H9 (cell line): Measurements from ENCODE around the gene ARHGAP10. TPM values are rescaled to one million over a fixed set of nuclear protein-coding genes. Genes with fewer than 3 reads are reported as not detected.

Experiments used
- DNase-seq: peaks from one replicate; pipeline ENCODE4 v3.0.0-alpha.2; 2017
- H2AFZ ChIP-seq: one replicate; pipeline ENCODE4 v1.6.1; 2013; ENCODE audit warnings: mild to moderate bottlenecking, low read length, control low read depth, moderate library complexity
- H2AK5ac ChIP-seq: 2 replicates; pipeline ENCODE4 v1.6.1; 2013; ENCODE audit warnings: low read length, control low read depth, mixed read lengths; ENCODE audit not compliant: insufficient read length
- H2BK120ac ChIP-seq: one replicate; pipeline ENCODE4 v1.6.1; 2013; ENCODE audit warnings: low read depth, mild to moderate bottlenecking, low read length, control low read depth, inconsistent platforms; ENCODE audit not compliant: poor library complexity, severe bottlenecking
- H2BK12ac ChIP-seq: 2 replicates; pipeline ENCODE4 v1.6.1; 2013; ENCODE audit warnings: low read length, control low read depth, mixed read lengths, low read depth; ENCODE audit not compliant: insufficient read length
- H2BK15ac ChIP-seq: 2 replicates; pipeline ENCODE4 v1.6.1; 2013; ENCODE audit warnings: low read depth, low read length, control low read depth
- H2BK20ac ChIP-seq: one replicate; pipeline ENCODE4 v1.6.1; 2013; ENCODE audit warnings: low read depth, mild to moderate bottlenecking, low read length, control low read depth, inconsistent platforms; ENCODE audit not compliant: poor library complexity, severe bottlenecking
- H2BK5ac ChIP-seq: 2 replicates; pipeline ENCODE4 v1.6.1; 2013; ENCODE audit warnings: low read length, control low read depth, mixed read lengths; ENCODE audit not compliant: insufficient read length
- H3K14ac ChIP-seq: 2 replicates; pipeline ENCODE4 v1.6.1; 2013; ENCODE audit warnings: low read length, control low read depth; ENCODE audit not compliant: insufficient read depth
- H3K18ac ChIP-seq: 2 replicates; pipeline ENCODE4 v1.6.1; 2013; ENCODE audit warnings: low read depth, mild to moderate bottlenecking, mixed read lengths, low read length, control low read depth; ENCODE audit not compliant: insufficient read length
- H3K23ac ChIP-seq: 2 replicates; pipeline ENCODE4 v1.6.1; 2013; ENCODE audit warnings: low read length, control low read depth, mixed read lengths, low read depth; ENCODE audit not compliant: insufficient read length
- H3K23me2 ChIP-seq: 2 replicates; pipeline ENCODE4 v1.6.1; 2013; ENCODE audit warnings: low read depth, mild to moderate bottlenecking, mixed read lengths, low read length, control low read depth; ENCODE audit not compliant: insufficient read length, poor library complexity, severe bottlenecking
- H3K27ac ChIP-seq: 2 replicates; pipeline ENCODE4 v1.5.1; 2013; ENCODE audit warnings: low read length, control low read depth, mixed read lengths, low read depth; ENCODE audit not compliant: insufficient read length
- H3K27me3 ChIP-seq: 2 replicates; pipeline ENCODE4 v1.6.1; 2013; ENCODE audit warnings: low read length, control low read depth, inconsistent platforms; ENCODE audit not compliant: insufficient read depth
- H3K4ac ChIP-seq: 2 replicates; pipeline ENCODE4 v1.6.1; 2013; ENCODE audit warnings: low read depth, mild to moderate bottlenecking, control low read depth, inconsistent platforms, low read length, moderate library complexity
- H3K4me1 ChIP-seq: 2 replicates; pipeline ENCODE4 v1.6.1; 2013; ENCODE audit warnings: low read length, control low read depth, inconsistent platforms; ENCODE audit not compliant: insufficient read depth
- H3K4me2 ChIP-seq: 2 replicates; pipeline ENCODE4 v1.6.1; 2013; ENCODE audit warnings: low read length, control low read depth, mixed read lengths; ENCODE audit not compliant: insufficient read length, insufficient read depth
- H3K56ac ChIP-seq: 2 replicates; pipeline ENCODE4 v1.6.1; 2013; ENCODE audit warnings: low read depth, mild to moderate bottlenecking, mixed read lengths, low read length, control low read depth; ENCODE audit not compliant: insufficient read length
- H3K79me1 ChIP-seq: 2 replicates; pipeline ENCODE4 v1.6.1; 2013; ENCODE audit warnings: low read depth, mild to moderate bottlenecking, moderate library complexity, low read length, control low read depth, inconsistent platforms; ENCODE audit not compliant: insufficient read depth, poor library complexity, severe bottlenecking
- H3K79me2 ChIP-seq: 2 replicates; pipeline ENCODE4 v1.6.1; 2013; ENCODE audit warnings: low read length, control low read depth, inconsistent platforms; ENCODE audit not compliant: insufficient read depth
- H3K9ac ChIP-seq: 2 replicates; pipeline ENCODE4 v1.6.1; 2013; ENCODE audit warnings: low read length, control low read depth, mixed read lengths; ENCODE audit not compliant: insufficient read length; ENCODE audit errors: extremely low read depth
- H3K9me3 ChIP-seq: one replicate; pipeline ENCODE4 v1.6.1; 2013; ENCODE audit warnings: low read depth, low read length, inconsistent platforms; ENCODE audit not compliant: control insufficient read depth
- H3T11ph ChIP-seq: one replicate; pipeline ENCODE4 v1.6.1; 2013; ENCODE audit warnings: mild to moderate bottlenecking, low read length, control low read depth, inconsistent platforms
- H4K20me1 ChIP-seq: one replicate; pipeline ENCODE4 v1.6.1; 2013; ENCODE audit not compliant: control insufficient read depth, insufficient read length, insufficient read depth
- H4K5ac ChIP-seq: 2 replicates; pipeline ENCODE4 v1.6.1; 2013; ENCODE audit warnings: low read depth, mild to moderate bottlenecking, mixed read lengths, low read length, control low read depth; ENCODE audit not compliant: insufficient read length
- H4K8ac ChIP-seq: replicated peaks from 2 replicates; pipeline ENCODE4 v1.6.1; 2013; ENCODE audit warnings: low read length, control low read depth, mixed read lengths, low read depth; ENCODE audit not compliant: insufficient read length
- H4K91ac ChIP-seq: 2 replicates; pipeline ENCODE4 v1.6.1; 2013; ENCODE audit warnings: low read depth, mild to moderate bottlenecking, moderate library complexity, mixed read lengths, low read length, control low read depth; ENCODE audit not compliant: insufficient read length
- H3K27ac Mint-ChIP-seq, 3 experiments: 2 replicates in 2 of 3; 3 replicates in 1 of 3; pipeline ENCODE4 v1.8.0; 2020 to 2021; ENCODE audit warnings: mixed read lengths in 3 of 3, mild to moderate bottlenecking in 1 of 3, moderate library complexity in 1 of 3
- H3K27me3 Mint-ChIP-seq: 2 replicates; pipeline ENCODE4 v1.8.0; 2021; ENCODE audit warnings: low read depth, mild to moderate bottlenecking, moderate library complexity, mixed read lengths
- H3K36me3 Mint-ChIP-seq, 3 experiments: 2 replicates in 2 of 3; 3 replicates in 1 of 3; pipeline ENCODE4 v1.8.0; 2020 to 2021; ENCODE audit warnings: low read depth in 3 of 3, mixed read lengths in 3 of 3; ENCODE audit not compliant: insufficient read depth in 1 of 3
- H3K4me1 Mint-ChIP-seq, 2 experiments: 2 replicates each; pipeline ENCODE4 v1.8.0; 2020; ENCODE audit warnings: mixed read lengths in 2 of 2
- H3K4me3 Mint-ChIP-seq, 2 experiments: 2 replicates in 1 of 2; 3 replicates in 1 of 2; pipeline ENCODE4 v1.8.0; 2020 to 2021; ENCODE audit warnings: mild to moderate bottlenecking in 2 of 2, mixed read lengths in 2 of 2, moderate library complexity in 1 of 2
- H3K9me3 Mint-ChIP-seq, 2 experiments: 2 replicates in 1 of 2; 3 replicates in 1 of 2; pipeline ENCODE4 v1.8.0; 2020; ENCODE audit warnings: mild to moderate bottlenecking in 2 of 2, mixed read lengths in 2 of 2, moderate library complexity in 1 of 2
- WGBS: extraction: QIAGEN DNeasy Blood & Tissue Kit; methylation state at CpG from one replicate; pipeline ENCODE4 v1.1.7; 2013; ENCODE audit warnings: missing lambda C conversion rate, low lambda C conversion rate, mixed read lengths; ENCODE audit not compliant: insufficient read length; ENCODE audit errors: extremely low coverage; 5-methylcytosine and 5-hydroxymethylcytosine counted together
- total RNA-seq: library from RNA; stranded (reverse); gene quantifications from 2 replicates; pipeline ENCODE4 v1.2.1, GENCODE V29; 2021
- TF ChIP-seq, protein P1 (sequence below): fragments of 200-600 bp; sonication (generic); conservative IDR thresholded peaks from 3 replicates; pipeline ENCODE4 v1.8.0; 2021; ENCODE audit warnings: antibody characterized with exemption, mild to moderate bottlenecking

ARHGAP10 gene
- total RNA-seq, 1 experiment from 2014 or later = 7.8 TPM

DNA sequence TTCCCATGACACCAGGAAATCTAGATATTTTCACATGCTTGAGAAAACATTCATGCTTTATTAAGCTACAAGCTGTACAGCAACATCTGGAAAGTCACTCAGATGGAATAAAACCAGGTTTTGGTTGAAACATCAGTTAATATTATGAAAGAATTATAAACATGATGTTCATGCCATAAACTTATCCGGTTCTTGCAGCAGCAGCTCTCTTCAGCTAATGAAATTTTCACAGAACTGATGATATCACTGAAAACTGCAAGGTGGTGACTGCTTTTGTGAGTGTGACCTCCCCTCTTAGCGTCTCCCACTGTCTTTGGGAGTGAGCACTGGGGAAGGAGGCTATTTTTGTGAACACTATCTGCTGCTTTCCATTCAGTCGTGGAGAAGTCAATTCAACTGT lies 56.9 kb downstream of the ARHGAP10 start:
- no peak overlapping the region for H2BK120ac ChIP-seq
- no peak overlapping the region for H2BK20ac ChIP-seq
- no peaks in the 10 kb centered on the region for H3K9me3 Mint-ChIP-seq
- no peak overlapping the region for H2AFZ ChIP-seq
- H3T11ph ChIP-seq = no peak overlapping the region
- no peak overlapping the region for H3K4me2 ChIP-seq
- no peaks in the 10 kb centered on the region for H4K20me1 ChIP-seq
- H3K4me1 ChIP-seq = no peaks in the 10 kb centered on the region
- TF ChIP-seq, protein P1, sequence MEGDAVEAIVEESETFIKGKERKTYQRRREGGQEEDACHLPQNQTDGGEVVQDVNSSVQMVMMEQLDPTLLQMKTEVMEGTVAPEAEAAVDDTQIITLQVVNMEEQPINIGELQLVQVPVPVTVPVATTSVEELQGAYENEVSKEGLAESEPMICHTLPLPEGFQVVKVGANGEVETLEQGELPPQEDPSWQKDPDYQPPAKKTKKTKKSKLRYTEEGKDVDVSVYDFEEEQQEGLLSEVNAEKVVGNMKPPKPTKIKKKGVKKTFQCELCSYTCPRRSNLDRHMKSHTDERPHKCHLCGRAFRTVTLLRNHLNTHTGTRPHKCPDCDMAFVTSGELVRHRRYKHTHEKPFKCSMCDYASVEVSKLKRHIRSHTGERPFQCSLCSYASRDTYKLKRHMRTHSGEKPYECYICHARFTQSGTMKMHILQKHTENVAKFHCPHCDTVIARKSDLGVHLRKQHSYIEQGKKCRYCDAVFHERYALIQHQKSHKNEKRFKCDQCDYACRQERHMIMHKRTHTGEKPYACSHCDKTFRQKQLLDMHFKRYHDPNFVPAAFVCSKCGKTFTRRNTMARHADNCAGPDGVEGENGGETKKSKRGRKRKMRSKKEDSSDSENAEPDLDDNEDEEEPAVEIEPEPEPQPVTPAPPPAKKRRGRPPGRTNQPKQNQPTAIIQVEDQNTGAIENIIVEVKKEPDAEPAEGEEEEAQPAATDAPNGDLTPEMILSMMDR = no peak
- H3K27ac ChIP-seq = no peak overlapping the region
- no peaks in the 10 kb centered on the region for H3K9me3 ChIP-seq
- H3K27me3 Mint-ChIP-seq = no peaks in the 10 kb centered on the region
- no peak for DNase-seq
- H3K36me3 Mint-ChIP-seq = no peaks in the 10 kb centered on the region
- no peak overlapping the region for H3K56ac ChIP-seq
- H2BK5ac ChIP-seq = no peak overlapping the region
- H3K14ac ChIP-seq = no peak overlapping the region
- no CpG with 5 or more reads among the region's 3 CpGs for WGBS
- H3K23me2 ChIP-seq = no peaks in the 10 kb centered on the region
- H4K5ac ChIP-seq = no peak overlapping the region
- no peak overlapping the region for H2AK5ac ChIP-seq
- H3K27ac Mint-ChIP-seq = no peak overlapping the region
- no peak overlapping the region for H3K4me3 Mint-ChIP-seq
- H3K23ac ChIP-seq = no peak overlapping the region
- no peaks in the 10 kb centered on the region for H3K79me1 ChIP-seq
- no peak overlapping the region for H3K18ac ChIP-seq
- H3K4ac ChIP-seq = no peak overlapping the region
- no peak overlapping the region for H4K91ac ChIP-seq
- no peak overlapping the region for H3K9ac ChIP-seq
- no peak overlapping the region for H4K8ac ChIP-seq
- H3K27me3 ChIP-seq = no peaks in the 10 kb centered on the region
- no peaks in the 10 kb centered on the region for H3K79me2 ChIP-seq
- H3K4me1 Mint-ChIP-seq = peaks cover 19 to 20% of the 10 kb centered on the region in 2 experiments
- H2BK15ac ChIP-seq = no peak overlapping the region
- H2BK12ac ChIP-seq = no peak overlapping the region
